ENCODE results near the gene SHMT2. TPM values are rescaled to one million over a fixed set of nuclear protein-coding genes. Genes with fewer than 3 reads are reported as not detected.

The SHMT2 gene
- total and polyA plus RNA-seq, 2 of the 4 experiments (the other 2 are of a cell fraction), result 266 to 364 TPM

GRCh38 chr12:57219993-57220754, 9.3 kb upstream of the SHMT2 start:
- BruUV-seq (replicated peaks), result no TSS peak

More at GRCh38 chr12:57219993-57220754, 9.3 kb upstream of the SHMT2 start:
- H3K18ac ChIP-seq (ENCODE audit: low read depth, low read length), result no peak overlapping the region
- peaks cover 72% of the 10 kb centered on the region for H3K27me3 ChIP-seq (ENCODE audit: control insufficient read depth, insufficient read depth, low read length)
- no peak overlapping the region for H3K9ac ChIP-seq (ENCODE audit: low read depth, low read length)
- H2BK15ac ChIP-seq (ENCODE audit: low read depth, low read length), result no peak overlapping the region
- TF ChIP-seq RAD21 (IDR thresholded peaks at IDR 0.05; ENCODE audit: low read length) (no peak), POLR2A (IDR thresholded peaks at IDR 0.05; ENCODE audit: low read depth, low read length) (no peak), MXI1 (IDR thresholded peaks at IDR 0.05; ENCODE audit: borderline replicate concordance, low read depth, low read length) (no peak), CHD1 (IDR thresholded peaks at IDR 0.05; ENCODE audit: low read depth, low read length) (no peak), USF2 (IDR thresholded peaks at IDR 0.05; ENCODE audit: low read depth, low read length) (no peak), ELK1 (IDR thresholded peaks at IDR 0.05; ENCODE audit: borderline replicate concordance, low read depth, low read length) (no peak), RCOR1 (IDR thresholded peaks at IDR 0.05; ENCODE audit: insufficient replicate concordance, low read length) (no peak), MAFK (IDR thresholded peaks at IDR 0.05; ENCODE audit: low read depth, low read length) (no peak), NFE2L2 (IDR thresholded peaks at IDR 0.05; ENCODE audit: low read depth, low read length) (no peak)
- H3K56ac ChIP-seq (ENCODE audit: extremely low read depth, insufficient read depth, low read length), result no peak overlapping the region
- no peaks in the 10 kb centered on the region for H3K36me3 ChIP-seq (ENCODE audit: control insufficient read depth, insufficient read depth, low read length)
- no peaks in the 10 kb centered on the region for H3K9me3 ChIP-seq (ENCODE audit: control insufficient read depth, insufficient read depth, low read length)
- H3K4me3 ChIP-seq (ENCODE audit: insufficient read depth, low read depth, low read length), result no peak overlapping the region
- ChIA-PET POLR2A (ENCODE audit: unreplicated experiment) (interaction anchor here (1.2 kb wide), 1 partner anchor 10 kb away, joined by 5 read pairs; the partner anchor contains the start of gene SHMT2), CTCF (no interaction called here)
- H4K20me1 ChIP-seq (ENCODE audit: insufficient read depth, low read length), result peaks cover 27% of the 10 kb centered on the region
- dilution Hi-C loops (cut with HindIII; ENCODE audit: low sequenced_read_pairs, unreplicated experiment) (no loop called here), intact Hi-C loops (cut with micrococcal nuclease) (no loop called here), in situ Hi-C loops (cut with MboI; ENCODE audit: low sequenced_read_pairs) (no loop called here)
- DNase-seq (no peak), ATAC-seq (ENCODE audit: low read depth) (no peak)
- no peak overlapping the region; the same call in 1 of the 2 replicates for H2AK5ac ChIP-seq (ENCODE audit: low read depth, low read length)
- no peak overlapping the region for H3K4me2 ChIP-seq (ENCODE audit: low read depth, low read length)
- peaks cover 5% of the 10 kb centered on the region; the same call in 1 of the 2 replicates for H3K4me1 ChIP-seq (ENCODE audit: control insufficient read depth, insufficient read depth, low read length)
- peaks cover 0 to 7% of the 10 kb centered on the region in 2 experiments; a peak in 1 of 4 replicates for H3K79me1 ChIP-seq (ENCODE audit: low read depth in 1 of 2, low read length in 2 of 2)
- H2BK120ac ChIP-seq (ENCODE audit: low read depth, low read length), result no peak overlapping the region
- 40% methylated on average over 1 of the region's 38 CpGs; no CpG with 5 or more reads in 1 of the 2 experiments for WGBS, 2 experiments (ENCODE audit: extremely low coverage in 2 of 2, insufficient read length in 1 of 2)
- no peak overlapping the region for H3K23ac ChIP-seq (ENCODE audit: low read depth, low read length)
- no peak overlapping the region for H2AFZ ChIP-seq (replicated peaks; ENCODE audit: low read length, poor library complexity)
- H2BK5ac ChIP-seq (ENCODE audit: low read depth, low read length, poor library complexity, severe bottlenecking), result no peak overlapping the region
- no peak overlapping the region for H3K27ac ChIP-seq (ENCODE audit: insufficient read depth, low read length)
- no peak overlapping the region for H4K5ac ChIP-seq (ENCODE audit: low read depth, low read length)
- no peak overlapping the region for H4K91ac ChIP-seq (ENCODE audit: insufficient read depth, low read depth, low read length)
- no peak overlapping the region for H3K4ac ChIP-seq (ENCODE audit: low read depth, low read length)
- H4K8ac ChIP-seq (ENCODE audit: low read depth in 2 of 2, low read length in 2 of 2), result no peak overlapping the region
- no peaks in the 10 kb centered on the region for H3K9me1 ChIP-seq (ENCODE audit: insufficient read depth, low read length)
- no peak overlapping the region for H3K14ac ChIP-seq (replicated peaks; ENCODE audit: low read depth, low read length)
- peak overlapping the region; percentile 82 for H2AK9ac ChIP-seq (replicated peaks; ENCODE audit: low read depth, low read length, poor library complexity)
- no peak overlapping the region for H2BK20ac ChIP-seq (ENCODE audit: low read depth, low read length)

Measured in IMR-90 (cell line).